Neural progenitor cell (in vitro differentiated cells): Measurements from ENCODE around the gene CDC42EP1. TPM values are rescaled to one million over a fixed set of nuclear protein-coding genes. Genes with fewer than 3 reads are reported as not detected.

Experiments
- DNase-seq: peaks from one replicate; pipeline ENCODE4 v3.0.0-alpha.2; 2016; ENCODE audit warnings: low spot score
- H2AFZ ChIP-seq: fragments of 200-600 bp; sonication (generic); replicated peaks from 2 replicates; pipeline ENCODE4 v1.6.1; 2016; ENCODE audit warnings: antibody characterized with exemption
- H3F3A ChIP-seq: fragments of 200-600 bp; sonication (generic); 2 replicates; pipeline ENCODE4 v1.6.1; 2016; ENCODE audit warnings: antibody characterized with exemption, low read depth
- H3K27ac ChIP-seq: fragments of 200-600 bp; sonication (generic); 2 replicates; pipeline ENCODE4 v1.5.1; 2016; ENCODE audit warnings: mild to moderate bottlenecking
- H3K27me3 ChIP-seq: fragments of 200-600 bp; sonication (generic); 2 replicates; pipeline ENCODE4 v1.6.1; 2016; ENCODE audit warnings: mild to moderate bottlenecking, moderate library complexity
- H3K36me3 ChIP-seq: fragments of 200-600 bp; sonication (generic); 2 replicates; pipeline ENCODE4 v1.5.1; 2016
- H3K4me1 ChIP-seq: fragments of 200-600 bp; sonication (generic); 2 replicates; pipeline ENCODE4 v1.6.1; 2016; ENCODE audit warnings: mixed run types
- H3K4me2 ChIP-seq: fragments of 200-600 bp; sonication (generic); 2 replicates; pipeline ENCODE4 v1.6.1; 2016
- H3K4me3 ChIP-seq: fragments of 200-600 bp; sonication (generic); 2 replicates; pipeline ENCODE4 v1.5.1; 2016
- H3K79me2 ChIP-seq: fragments of 200-600 bp; sonication (generic); 2 replicates; pipeline ENCODE4 v1.6.1; 2016; ENCODE audit warnings: low read depth
- H3K9ac ChIP-seq: fragments of 200-600 bp; sonication (generic); 2 replicates; pipeline ENCODE4 v1.6.1; 2016
- H3K9me3 ChIP-seq: fragments of 200-600 bp; sonication (generic); 2 replicates; pipeline ENCODE4 v1.5.1; 2016; ENCODE audit warnings: low read depth
- H4K20me1 ChIP-seq: fragments of 200-600 bp; sonication (generic); 2 replicates; pipeline ENCODE4 v1.6.1; 2016; ENCODE audit warnings: low read depth
- H3K27ac Mint-ChIP-seq: 3 replicates; pipeline ENCODE4 v1.8.0; 2021; ENCODE audit warnings: mixed read lengths
- H3K27me3 Mint-ChIP-seq: 2 replicates; pipeline ENCODE4 v1.8.0; 2022; ENCODE audit warnings: low read depth, mild to moderate bottlenecking, inconsistent platforms, moderate library complexity, mixed read lengths; ENCODE audit not compliant: insufficient read depth
- H3K36me3 Mint-ChIP-seq: 3 replicates; pipeline ENCODE4 v1.8.0; 2021; ENCODE audit warnings: mixed read lengths
- H3K4me1 Mint-ChIP-seq: 3 replicates; pipeline ENCODE4 v1.8.0; 2021; ENCODE audit warnings: mixed read lengths
- H3K4me3 Mint-ChIP-seq: 3 replicates; pipeline ENCODE4 v1.8.0; 2021; ENCODE audit warnings: mild to moderate bottlenecking, moderate library complexity, mixed read lengths
- H3K9me3 Mint-ChIP-seq: 3 replicates; pipeline ENCODE4 v1.8.0; 2020; ENCODE audit warnings: mixed read lengths
- CTCF ChIP-seq: fragments of 200-600 bp; sonication (generic); IDR thresholded peaks from 2 replicates; pipeline ENCODE4 v1.5.1; 2017; ENCODE audit warnings: antibody characterized with exemption, mild to moderate bottlenecking
- EZH2 ChIP-seq: fragments of 200-600 bp; sonication (generic); IDR thresholded peaks from 2 replicates; pipeline ENCODE4 v1.6.1; 2017; ENCODE audit warnings: antibody characterized with exemption, mild to moderate bottlenecking, moderate library complexity
- EZH2phosphoT487 ChIP-seq: fragments of 200-600 bp; sonication (generic); IDR thresholded peaks from 2 replicates; pipeline ENCODE4 v1.6.1; 2017; ENCODE audit warnings: antibody characterized with exemption
- total RNA-seq: library from RNA; depleted of rRNA; stranded (reverse); fragments of >200 nt; gene quantifications from 2 replicates; pipeline ENCODE4 v1.2.3, GENCODE V29; 2015; ENCODE audit warnings: low replicate concordance

The CDC42EP1 gene
- total RNA-seq, 1 donor from 2014 or later, result 0.84 TPM

GRCh38 chr22:37521236-37521739 is 39.0 kb upstream of the CDC42EP1 start:
- no peak overlapping the region for H2AFZ ChIP-seq
- TF ChIP-seq EZH2phosphoT487, result no peak
- TF ChIP-seq CTCF, result no peak
- no peak for TF ChIP-seq EZH2
- peaks cover 69% of the 10 kb centered on the region for H3K27me3 ChIP-seq
- peaks cover 21% of the 10 kb centered on the region for H3K4me1 Mint-ChIP-seq
- H3F3A ChIP-seq, result peaks cover 7% of the 10 kb centered on the region
- H3K4me2 ChIP-seq, result no peak overlapping the region
- no peak overlapping the region for H3K27ac ChIP-seq
- H4K20me1 ChIP-seq, result no peaks in the 10 kb centered on the region
- peaks cover 4% of the 10 kb centered on the region for H3K9me3 Mint-ChIP-seq
- peak overlapping the region; percentile 52 for H3K4me3 Mint-ChIP-seq
- no peaks in the 10 kb centered on the region for H3K4me1 ChIP-seq
- peaks cover 4% of the 10 kb centered on the region for H3K36me3 Mint-ChIP-seq
- H3K4me3 ChIP-seq, result no peak overlapping the region
- peaks cover 27% of the 10 kb centered on the region for H3K27me3 Mint-ChIP-seq
- no peaks in the 10 kb centered on the region for H3K36me3 ChIP-seq
- H3K27ac Mint-ChIP-seq, result no peak overlapping the region
- H3K9me3 ChIP-seq, result no peaks in the 10 kb centered on the region
- H3K79me2 ChIP-seq, result no peaks in the 10 kb centered on the region
- H3K9ac ChIP-seq, result no peak overlapping the region
- no peak for DNase-seq

- Mint-ChIP-seq H3K36me3 (peaks cover 4% of the 10 kb centered on the region), H3K4me3 (no peak overlapping the region), H3K27me3 (peaks cover 23% of the 10 kb centered on the region), H3K9me3 (peaks cover 4% of the 10 kb centered on the region), H3K4me1 (peaks cover 21% of the 10 kb centered on the region), H3K27ac (no peak overlapping the region)
- TF ChIP-seq EZH2phosphoT487 (no peak), EZH2 (no peak), CTCF (no peak)
- no peak overlapping the region for H3K9ac ChIP-seq
- H3F3A ChIP-seq, result peaks cover 7% of the 10 kb centered on the region
- no peak for DNase-seq
- H3K9me3 ChIP-seq, result no peaks in the 10 kb centered on the region
- no peaks in the 10 kb centered on the region for H3K79me2 ChIP-seq
- H3K27me3 ChIP-seq, result peaks cover 62% of the 10 kb centered on the region
- H3K4me1 ChIP-seq, result no peaks in the 10 kb centered on the region
- H3K4me3 ChIP-seq, result no peak overlapping the region
- no peak overlapping the region for H2AFZ ChIP-seq
- H4K20me1 ChIP-seq, result no peaks in the 10 kb centered on the region
- H3K4me2 ChIP-seq, result no peak overlapping the region
- no peak overlapping the region for H3K27ac ChIP-seq
- no peaks in the 10 kb centered on the region for H3K36me3 ChIP-seq
Measured at GRCh38 chr22:37522482-37522881, 37.8 kb upstream of the CDC42EP1 start.

DNA sequence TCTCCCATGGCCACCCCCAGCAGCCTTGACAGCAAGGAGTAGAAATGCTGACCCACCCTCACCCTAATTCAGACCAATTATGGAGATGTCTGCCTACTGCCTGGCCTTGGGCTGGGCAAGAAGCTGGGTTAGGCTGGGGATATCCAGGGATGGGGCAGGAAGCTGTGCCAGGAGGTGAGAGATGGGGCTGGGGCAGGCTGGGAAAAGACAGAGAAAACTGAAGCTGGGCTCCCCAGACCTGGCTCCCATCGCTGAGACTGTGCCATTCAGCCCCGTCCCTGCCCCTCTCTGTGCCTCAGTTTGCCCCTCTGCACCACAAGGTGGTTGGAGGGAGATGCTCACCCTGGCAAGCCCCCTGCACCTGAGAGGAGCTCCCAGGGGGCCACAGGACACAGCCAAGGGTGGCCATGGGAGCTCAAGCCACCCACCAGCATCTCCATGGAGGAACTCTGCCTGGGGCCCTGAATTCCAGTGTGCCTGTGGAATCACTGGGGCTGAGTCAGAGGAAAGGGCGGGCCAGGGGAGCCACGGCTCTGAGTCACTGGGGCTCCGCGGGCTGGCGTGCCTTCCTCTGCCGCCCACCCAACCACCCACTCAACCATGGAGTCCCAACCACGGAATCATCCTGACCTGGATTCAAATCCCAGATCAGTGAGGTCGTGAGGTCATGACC is 35.1 kb upstream of the CDC42EP1 start:
- peaks cover 18% of the 10 kb centered on the region for H3K27me3 Mint-ChIP-seq
- Histone ChIP-seq H4K20me1 (no peaks in the 10 kb centered on the region), H3K4me2 (no peak overlapping the region), H3K4me3 (no peak overlapping the region), H3F3A (peaks cover 3% of the 10 kb centered on the region), H3K27ac (no peak overlapping the region), H3K36me3 (no peaks in the 10 kb centered on the region), H3K9me3 (no peaks in the 10 kb centered on the region), H3K9ac (no peak overlapping the region), H2AFZ (no peak overlapping the region), H3K79me2 (no peaks in the 10 kb centered on the region), H3K27me3 (peaks cover 35% of the 10 kb centered on the region), H3K4me1 (no peaks in the 10 kb centered on the region)
- no peak overlapping the region for H3K4me3 Mint-ChIP-seq
- no peak for TF ChIP-seq EZH2
- no peak for TF ChIP-seq CTCF
- no peak for TF ChIP-seq EZH2phosphoT487
- H3K4me1 Mint-ChIP-seq, result peaks cover 14% of the 10 kb centered on the region
- no peak for DNase-seq
- no peaks in the 10 kb centered on the region for H3K9me3 Mint-ChIP-seq
- no peaks in the 10 kb centered on the region for H3K36me3 Mint-ChIP-seq
- H3K27ac Mint-ChIP-seq, result no peak overlapping the region
